Gastrocnemius medialis (tissue), 4 donors: ENCODE measurements around the gene MANEA. TPM values are rescaled to one million over a fixed set of nuclear protein-coding genes. Genes with fewer than 3 reads are reported as not detected.

ENCODE experiments used
- ATAC-seq, 2 donors: fragments of 150-250 bp; one replicate each; pipeline ENCODE4 v1.9.1; 2016
- DNase-seq, 2 donors: peaks; one replicate each; pipeline ENCODE4 v3.0.0-alpha.2; 2019
- H3K27ac ChIP-seq, 4 donors: fragments of 200-600 bp; sonication (generic); 1 replicate in 1 of 4; 2 replicates in 3 of 4; pipeline ENCODE4 v1.5.1; 2016 to 2018; ENCODE audit warnings: mild to moderate bottlenecking in 2 of 4, moderate library complexity in 1 of 4
- H3K27me3 ChIP-seq, 3 donors: fragments of 200-600 bp; sonication (generic) in 2 of 3; 1 replicate in 1 of 3; 2 replicates in 2 of 3; pipeline versions ENCODE4 v1.5.1 to v1.6.0; 2016 to 2019; ENCODE audit warnings: mild to moderate bottlenecking in 1 of 3, moderate library complexity in 1 of 3
- H3K36me3 ChIP-seq, 2 donors: fragments of 200-600 bp; sonication (generic) in 1 of 2; one replicate each; pipeline ENCODE4 v1.5.1; 2017 to 2018
- H3K4me1 ChIP-seq, 2 donors: fragments of 200-600 bp; sonication (generic) in 1 of 2; one replicate each; pipeline ENCODE4 v1.5.1; 2016 to 2017; ENCODE audit warnings: mild to moderate bottlenecking in 2 of 2
- H3K4me3 ChIP-seq, 4 donors: fragments of 200-600 bp; sonication (generic) in 3 of 4; 1 replicate in 1 of 4; 2 replicates in 3 of 4; pipeline ENCODE4 v1.5.1; 2016 to 2019; ENCODE audit warnings: mild to moderate bottlenecking in 2 of 4
- H3K9me3 ChIP-seq, 3 donors: fragments of 200-600 bp; sonication (generic) in 2 of 3; 1 replicate in 1 of 3; 2 replicates in 2 of 3; pipeline ENCODE4 v1.5.1; 2016 to 2019
- CTCF ChIP-seq, 5 experiments: fragments of 450-650 bp in 3 of 5; fragments of 200-600 bp in 2 of 5; sonication (generic) in 2 of 5; IDR thresholded peaks in 4 of 5; conservative IDR thresholded peaks in 1 of 5; 1 replicate in 4 of 5; 2 replicates in 1 of 5; pipeline ENCODE4 v1.5.1; 2016 to 2019; ENCODE audit warnings: antibody characterized with exemption in 5 of 5, mild to moderate bottlenecking in 3 of 5, moderate library complexity in 3 of 5
- POLR2A ChIP-seq, 2 donors: fragments of 450-650 bp; IDR thresholded peaks; one replicate each; pipeline ENCODE4 v1.6.1; 2017; ENCODE audit warnings: antibody characterized with exemption in 2 of 2, mild to moderate bottlenecking in 2 of 2, moderate library complexity in 2 of 2
- in situ Hi-C, 4 donors: fragments of 200-750 bp; cut with MboI; loops; one replicate each; pipeline versions ENCODE4 v1.15.0 to v1.8.0; 2017; ENCODE audit warnings: low sequenced_read_pairs in 4 of 4
- intact Hi-C: fragments of 100-400 bp; cut with DNase I; formaldehyde crosslinking; loops from one replicate; pipeline ENCODE4 v1.15.1; 2023; ENCODE audit warnings: low total_unique reads
- total RNA-seq, 4 donors: library from RNA; depleted of rRNA; stranded (reverse); fragments of >200 nt; gene quantifications; one replicate each; pipeline versions ENCODE4 v1.1.0 to v1.2.3, GENCODE V29; 2016

MANEA gene
- total RNA-seq = 1 to 10 TPM; 1.7 to 4.5 (median 2.8) TPM

- DNase-seq (peak; percentile 67 to 78), ATAC-seq (peak; percentile 95 to 96)
- Histone ChIP-seq H3K27me3 (no peaks in the 10 kb centered on the region), H3K27ac (peak within 1 kb of the TSS; percentile 93 to 95 (median 94)), H3K4me3 (peak within 1 kb of the TSS; percentile 83 to 91 (median 88)), H3K4me1 (peaks cover 18 to 31% of the 10 kb centered on the region in 2 donors), H3K9me3 (no peaks in the 10 kb centered on the region), H3K36me3 (no peaks in the 10 kb centered on the region)
- intact Hi-C loops = no loop called here
- in situ Hi-C loops = no loop called here
- TF ChIP-seq CTCF (IDR thresholded peaks at IDR 0.05 in 4 of 5, conservative IDR thresholded peaks at IDR 0.05 in 1 of 5) = no peak
- TF ChIP-seq POLR2A (IDR thresholded peaks at IDR 0.05) = peak; percentile 45 to 50
Observed at GRCh38 chr6:95577304-95578105, at the start of gene MANEA. TSS of gene MANEA (plus strand) at chr6:95577535. CDS start at chr6:95586440, 8,905 bp downstream.

GRCh38 chr6:95529762-95530161, 47.6 kb upstream of the MANEA start:
- Histone ChIP-seq H3K36me3 (no peaks in the 10 kb centered on the region), H3K4me3 (no peak overlapping the region), H3K27ac (no peak overlapping the region), H3K9me3 (no peaks in the 10 kb centered on the region), H3K4me1 (no peaks in the 10 kb centered on the region), H3K27me3 (no peaks in the 10 kb centered on the region)
- TF ChIP-seq CTCF (IDR thresholded peaks at IDR 0.05 in 4 of 5, conservative IDR thresholded peaks at IDR 0.05 in 1 of 5) = no peak
- TF ChIP-seq POLR2A (IDR thresholded peaks at IDR 0.05) = no peak
- intact Hi-C loops = no loop called here
- DNase-seq (no peak), ATAC-seq (no peak)
- in situ Hi-C loops = no loop called here

- H3K9me3 ChIP-seq = no peaks in the 10 kb centered on the region
- TF ChIP-seq CTCF (IDR thresholded peaks at IDR 0.05 in 4 of 5, conservative IDR thresholded peaks at IDR 0.05 in 1 of 5) = no peak
- TF ChIP-seq POLR2A (IDR thresholded peaks at IDR 0.05) = no peak
- intact Hi-C loops = no loop called here
- H3K4me3 ChIP-seq = no peak overlapping the region
- no peaks in the 10 kb centered on the region for H3K4me1 ChIP-seq
- H3K27ac ChIP-seq = no peak overlapping the region
- no peaks in the 10 kb centered on the region for H3K27me3 ChIP-seq
- ATAC-seq (no peak), DNase-seq (no peak)
- in situ Hi-C loops = no loop called here
- H3K36me3 ChIP-seq = no peaks in the 10 kb centered on the region
Observed at GRCh38 chr6:95530176-95530819, 47.0 kb upstream of the MANEA start.

- Histone ChIP-seq H3K9me3 (no peaks in the 10 kb centered on the region), H3K4me1 (peaks cover 0 to 17% of the 10 kb centered on the region in 2 donors), H3K27me3 (no peaks in the 10 kb centered on the region), H3K27ac (peak overlapping the region in 3 of 4 donors; percentile 61 to 67 (median 62)), H3K36me3 (no peaks in the 10 kb centered on the region), H3K4me3 (no peak overlapping the region)
- in situ Hi-C loops (no loop called here), intact Hi-C loops (no loop called here)
- DNase-seq (no peak), ATAC-seq (peak; percentile 39 to 51)
- TF ChIP-seq POLR2A (IDR thresholded peaks at IDR 0.05) (no peak), CTCF (IDR thresholded peaks at IDR 0.05 in 4 of 5, conservative IDR thresholded peaks at IDR 0.05 in 1 of 5) (no peak)
Observed at GRCh38 chr6:95543798-95544197, 33.5 kb upstream of the MANEA start.
